ENCODE measurements around the gene TERB1. TPM values are rescaled to one million over a fixed set of nuclear protein-coding genes. Genes with fewer than 3 reads are reported as not detected.

The TERB1 gene
- total and polyA plus RNA-seq, 2 of the 13 experiments (the other 11 are each of a cell fraction or from before 2014, with no cell fraction given) = not detected

GRCh38 chr16:66830422-66831404 lies 29.3 kb upstream of the TERB1 start, which contains the start of gene NAE1 (continued):
- TF ChIP-seq STAT6 (CRISPR knock-in tag; IDR thresholded peaks at IDR 0.05; ENCODE audit: borderline replicate concordance) (peak; percentile 55; the same call in 1 of the 2 replicates), ZNF18 (CRISPR knock-in tag; IDR thresholded peaks at IDR 0.05; ENCODE audit: insufficient replicate concordance) (peak; percentile 88), NONO (IDR thresholded peaks at IDR 0.05) (no peak), NONO (CRISPR knock-in tag; conservative IDR thresholded peaks at IDR 0.05) (peak; percentile 94), GATAD1 (CRISPR knock-in tag; IDR thresholded peaks at IDR 0.05) (peak; percentile 61; the same call in 1 of the 2 replicates), ZNF317 (CRISPR knock-in tag; IDR thresholded peaks at IDR 0.05) (peak; percentile 13; the same call in 1 of the 2 replicates), HMG20A (CRISPR knock-in tag; IDR thresholded peaks at IDR 0.05; ENCODE audit: borderline replicate concordance) (no peak), GMEB1 (CRISPR knock-in tag; IDR thresholded peaks at IDR 0.05; ENCODE audit: borderline replicate concordance) (peak; percentile 74; the same call in 1 of the 2 replicates), FUBP1 (CRISPR knock-in tag; IDR thresholded peaks at IDR 0.05; ENCODE audit: borderline replicate concordance) (no peak), GATA4 (IDR thresholded peaks at IDR 0.05; ENCODE audit: borderline replicate concordance, low read depth) (no peak; the same call in 1 of the 2 replicates)
